GM21786 (cell line): ENCODE data around the gene SHISA9.

Experiments
- ATAC-seq: cut with Tn5 transposase; IDR thresholded peaks from one replicate; pipeline ENCODE4 v1.9.1; 2021; ENCODE audit not compliant: unreplicated experiment

Gene SHISA9

GRCh38 chr16:13012601-13013000 is 111.2 kb downstream of the SHISA9 start:
- no peak for ATAC-seq

GRCh38 chr16:13013043-13013442 is 111.6 kb downstream of the SHISA9 start:
- ATAC-seq = no peak

GRCh38 chr16:13014476-13014875 is 113.1 kb downstream of the SHISA9 start:
- ATAC-seq = no peak

- no peak for ATAC-seq
These were observed 116.6 kb downstream of the SHISA9 start for GRCh38 chr16:13018026-13018425.

GRCh38 chr16:13021996-13022395 is 120.6 kb downstream of the SHISA9 start:
- ATAC-seq = no peak

- ATAC-seq = no peak
These were observed 128.4 kb downstream of the SHISA9 start for GRCh38 chr16:13029786-13030185.

- ATAC-seq = no peak
These were observed 129.4 kb downstream of the SHISA9 start for GRCh38 chr16:13030769-13031168.

- ATAC-seq = no peak
These were observed 131.5 kb downstream of the SHISA9 start for GRCh38 chr16:13032911-13033310.

- no peak for ATAC-seq
These were observed 135.2 kb downstream of the SHISA9 start for GRCh38 chr16:13036600-13036999.

GRCh38 chr16:13038591-13038990 is 137.2 kb downstream of the SHISA9 start:
- ATAC-seq = no peak

- no peak for ATAC-seq
These were observed 138.1 kb downstream of the SHISA9 start for GRCh38 chr16:13039526-13039925.

- ATAC-seq = no peak
These were observed 139.8 kb downstream of the SHISA9 start for GRCh38 chr16:13041180-13041579.

- ATAC-seq = no peak
These were observed 140.4 kb downstream of the SHISA9 start for GRCh38 chr16:13041646-13042290.

GRCh38 chr16:13042291-13042685 is 140.9 kb downstream of the SHISA9 start:
- no peak for ATAC-seq

- no peak for ATAC-seq
These were observed 144.8 kb downstream of the SHISA9 start for GRCh38 chr16:13046061-13046821.

GRCh38 chr16:13047276-13047675 is 145.9 kb downstream of the SHISA9 start:
- no peak for ATAC-seq

- ATAC-seq = no peak
These were observed 148.3 kb downstream of the SHISA9 start for GRCh38 chr16:13049688-13050087.

GRCh38 chr16:13052431-13052830 is 151.0 kb downstream of the SHISA9 start:
- ATAC-seq = no peak

GRCh38 chr16:13055480-13055879 is 154.1 kb downstream of the SHISA9 start:
- ATAC-seq = no peak

GRCh38 chr16:13056607-13057006 is 155.2 kb downstream of the SHISA9 start:
- no peak for ATAC-seq

GRCh38 chr16:13060932-13061331 is 159.5 kb downstream of the SHISA9 start:
- ATAC-seq = no peak

GRCh38 chr16:13061691-13062090 is 160.3 kb downstream of the SHISA9 start:
- ATAC-seq = no peak

GRCh38 chr16:13062219-13062618 is 160.8 kb downstream of the SHISA9 start:
- no peak for ATAC-seq
